ENCODE data around the gene CDYL.

Gene CDYL

DNA sequence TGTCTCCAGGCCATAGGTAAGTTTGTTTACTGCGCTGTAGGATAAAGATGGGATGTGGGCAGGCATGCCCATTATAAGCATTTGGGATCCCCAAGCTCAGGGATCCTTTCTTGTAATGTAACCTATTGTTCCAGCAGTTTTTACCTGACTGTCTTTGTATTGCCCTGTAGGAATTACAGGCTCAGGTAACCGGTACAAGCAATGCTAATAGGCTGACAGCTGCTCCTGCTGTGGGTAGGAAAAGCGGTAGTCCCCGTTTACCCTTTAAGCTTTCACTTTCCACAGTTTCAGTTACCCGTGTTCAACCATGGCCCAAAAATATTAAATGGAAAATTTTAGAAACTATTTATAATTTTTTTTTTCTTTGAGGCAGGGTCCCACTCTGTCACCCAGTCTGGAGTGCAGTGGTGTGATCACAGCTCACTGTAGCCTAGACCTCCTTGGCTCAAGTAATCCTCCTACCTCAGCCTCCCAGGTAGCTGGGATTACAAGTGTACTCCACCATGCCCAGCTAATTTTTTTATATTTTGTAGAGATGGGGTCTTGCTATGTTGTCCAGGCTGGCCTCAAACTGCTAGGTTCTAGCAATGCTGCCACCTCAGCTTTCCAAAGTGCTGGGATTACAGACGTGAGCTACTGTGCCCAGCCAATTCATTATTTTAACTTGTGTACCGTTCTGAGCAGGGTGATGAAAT, 108.6 kb downstream of the CDYL start:
- DNase-seq (ENCODE audit: low read depth in 2 of 2): no peak

DNA sequence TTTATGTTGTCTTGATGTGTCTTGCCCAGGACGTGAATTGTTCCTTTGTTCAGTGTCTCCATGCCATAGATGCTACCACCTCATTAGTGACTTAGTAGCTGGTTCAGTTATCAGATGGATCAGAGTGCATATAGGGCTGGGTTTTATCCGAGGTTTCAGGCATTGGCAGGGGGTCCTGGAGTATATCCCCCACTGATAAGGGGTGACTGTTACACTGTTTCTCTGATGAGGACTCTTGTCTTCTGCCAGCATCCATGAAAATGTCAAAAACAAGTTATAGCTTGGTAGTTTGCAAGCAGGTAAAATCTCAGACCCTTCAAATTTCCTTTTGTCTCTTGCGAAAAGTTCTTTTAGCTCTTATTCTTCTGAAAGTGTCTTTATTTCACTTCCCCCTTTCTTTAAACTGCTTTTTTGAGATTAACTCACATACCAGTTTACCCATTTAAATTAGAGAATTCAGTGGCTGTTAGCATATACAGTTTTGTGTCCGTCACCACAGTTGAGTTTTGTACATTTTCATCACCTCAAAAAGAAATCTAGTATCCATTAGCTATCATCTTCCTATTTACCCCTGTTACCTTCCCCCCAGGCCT, 109.2 kb downstream of the CDYL start:
- no peak for DNase-seq (ENCODE audit: low read depth in 2 of 2)

DNA sequence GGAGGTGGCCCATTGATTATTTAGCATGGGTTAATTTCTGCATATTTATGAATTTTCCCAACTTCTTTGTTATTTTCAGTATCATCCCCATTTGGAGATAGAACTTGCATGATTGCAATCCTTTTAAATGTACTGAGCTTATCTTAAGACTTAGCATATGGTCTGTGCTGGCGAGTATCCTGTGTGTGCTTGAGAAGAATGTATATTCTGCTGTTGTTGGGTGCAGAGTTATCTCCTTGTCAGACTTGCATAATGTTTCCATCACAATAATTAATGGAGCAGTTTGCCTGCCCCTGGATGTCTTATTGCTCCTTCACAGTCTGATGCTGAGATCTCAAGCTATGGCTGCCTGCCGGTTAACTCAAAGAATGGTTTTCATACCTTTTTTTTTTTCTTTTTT, 112.6 kb downstream of the CDYL start:
- no peak for DNase-seq (ENCODE audit: low read depth in 2 of 2)

DNA sequence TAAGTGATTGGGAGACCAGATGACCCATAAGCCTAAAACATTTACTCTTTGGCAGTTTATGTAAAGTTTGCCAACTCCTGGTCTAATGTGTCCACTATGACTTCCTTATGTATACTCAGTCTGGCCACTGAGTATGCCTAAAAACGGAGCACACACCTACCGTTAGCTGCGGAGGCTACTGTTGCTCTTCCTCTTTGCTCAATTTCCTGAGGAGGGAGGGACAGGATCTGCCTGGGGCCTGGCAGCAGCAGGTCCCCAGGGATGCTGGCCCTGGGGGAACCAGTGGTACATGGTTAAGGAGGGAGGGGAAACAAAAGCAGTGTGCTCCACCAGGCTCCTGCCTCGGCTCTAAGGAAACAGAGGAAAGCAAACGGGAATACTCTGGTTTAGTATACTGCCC, 113.5 kb downstream of the CDYL start:
- no peak for DNase-seq (ENCODE audit: low read depth in 2 of 2)

DNA sequence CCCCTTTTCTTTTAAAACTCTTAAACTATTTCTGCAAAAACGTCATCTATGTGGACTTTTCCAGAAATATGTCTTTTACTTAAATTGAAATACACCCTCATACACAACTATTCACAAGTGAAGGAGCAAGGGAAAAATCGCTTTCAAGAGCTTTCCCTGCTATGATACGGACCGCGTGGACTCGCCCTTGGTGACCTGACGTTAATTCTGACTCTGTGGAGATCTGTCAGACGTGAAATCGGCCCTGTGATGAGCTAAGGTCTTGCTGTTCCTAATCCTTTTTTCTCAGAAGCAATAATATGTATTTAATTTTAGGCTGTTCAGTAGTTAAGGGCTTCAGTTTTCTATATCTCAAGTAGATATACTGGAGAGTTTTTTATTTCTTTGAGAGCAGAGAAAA, 114.0 kb downstream of the CDYL start:
- no peak for DNase-seq (ENCODE audit: low read depth in 2 of 2)

DNA sequence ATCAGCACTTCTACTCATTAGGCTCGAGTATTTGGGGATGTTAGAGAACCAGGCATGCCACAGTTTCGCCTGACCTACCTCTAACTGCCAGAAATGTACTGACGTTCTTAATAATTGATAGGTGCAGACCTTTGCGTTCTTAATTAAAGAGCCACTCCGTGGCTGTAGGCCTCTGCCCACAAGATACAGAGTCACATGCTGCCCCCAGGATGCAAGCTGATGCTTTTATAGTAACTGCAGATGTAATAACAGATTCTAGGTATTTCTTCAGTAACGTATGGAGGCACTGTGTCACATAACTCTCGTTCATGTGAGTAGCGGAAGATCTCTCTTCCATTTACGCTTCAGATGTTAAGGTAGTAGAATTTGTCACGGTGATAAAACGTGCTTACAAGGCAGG, 114.4 kb downstream of the CDYL start:
- no peak for DNase-seq (ENCODE audit: low read depth in 2 of 2)

DNA sequence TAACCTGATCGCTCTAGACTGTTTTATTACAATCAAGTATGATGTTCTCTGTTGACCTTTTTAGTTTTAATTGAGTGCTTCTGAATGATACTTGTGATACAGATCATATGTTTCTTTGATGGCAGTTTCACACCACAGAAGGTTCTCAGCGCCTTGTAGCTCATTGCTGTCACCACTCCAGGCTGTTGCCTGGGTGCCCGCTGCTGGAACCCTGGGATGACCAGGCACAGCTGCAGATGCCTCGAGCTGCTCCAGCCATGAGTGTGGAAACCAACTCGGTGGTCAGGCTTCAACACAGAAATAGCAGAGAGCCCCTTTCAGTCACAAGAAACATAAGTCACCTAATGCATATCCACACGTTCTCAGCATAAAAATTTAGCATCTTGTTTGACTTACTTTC, 114.9 kb downstream of the CDYL start:
- DNase-seq (ENCODE audit: low read depth in 2 of 2): no peak

DNA sequence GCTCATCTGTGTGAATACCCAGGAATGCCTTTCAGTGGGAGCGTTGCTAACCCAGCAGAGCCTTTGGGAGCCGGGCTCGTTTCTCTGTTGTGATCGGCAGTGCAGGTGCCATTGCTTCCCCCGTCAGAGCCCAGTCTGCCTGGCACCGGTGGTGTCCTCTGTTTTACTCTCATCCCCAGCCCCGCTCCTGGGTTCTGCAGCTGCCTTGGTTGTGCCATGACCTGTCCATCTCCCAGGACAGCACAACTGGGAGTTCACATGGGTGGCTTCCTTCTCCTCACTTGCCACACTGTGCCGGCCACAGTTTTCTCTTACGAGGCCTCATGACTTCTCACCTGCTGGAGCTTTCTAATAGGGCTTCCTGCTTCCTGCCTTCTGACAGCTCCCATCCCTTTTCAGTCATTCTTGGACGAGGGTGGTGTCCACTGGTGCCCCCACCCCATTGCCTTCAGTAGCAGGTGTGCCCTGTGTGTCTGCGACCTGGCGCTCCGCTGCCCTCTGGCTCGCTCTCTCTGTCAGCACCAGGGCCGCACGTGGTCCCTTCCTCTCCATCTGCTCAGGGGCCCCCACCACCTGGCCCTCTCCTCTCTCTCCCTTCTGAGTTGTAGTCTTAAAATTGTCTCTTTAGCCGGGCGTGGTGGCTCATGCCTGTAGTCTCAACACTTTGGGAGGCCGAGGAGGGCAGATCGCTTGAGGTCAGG, 116.7 kb downstream of the CDYL start:
- DNase-seq (ENCODE audit: low read depth in 2 of 2): no peak

DNA sequence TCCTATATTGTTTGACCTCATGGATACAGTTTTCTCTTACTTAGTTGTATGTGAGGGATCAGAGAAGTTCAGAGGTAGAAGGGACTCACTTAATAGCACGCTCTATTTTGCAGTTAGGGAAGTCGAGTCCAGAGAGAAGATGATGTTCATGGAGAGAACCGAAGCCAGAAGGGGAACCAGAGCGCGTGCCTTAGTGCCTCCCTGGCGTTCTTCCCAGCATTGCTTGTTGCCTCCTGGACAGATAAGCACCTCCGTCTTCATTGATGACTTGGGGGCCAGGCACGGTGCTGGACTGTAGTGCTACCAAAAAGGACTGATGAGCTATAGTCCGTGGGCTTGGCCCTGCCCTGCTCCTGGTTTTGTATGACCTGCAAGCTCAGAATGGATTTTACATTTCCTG, 117.8 kb downstream of the CDYL start:
- no peak for DNase-seq (ENCODE audit: low read depth in 2 of 2)

DNA sequence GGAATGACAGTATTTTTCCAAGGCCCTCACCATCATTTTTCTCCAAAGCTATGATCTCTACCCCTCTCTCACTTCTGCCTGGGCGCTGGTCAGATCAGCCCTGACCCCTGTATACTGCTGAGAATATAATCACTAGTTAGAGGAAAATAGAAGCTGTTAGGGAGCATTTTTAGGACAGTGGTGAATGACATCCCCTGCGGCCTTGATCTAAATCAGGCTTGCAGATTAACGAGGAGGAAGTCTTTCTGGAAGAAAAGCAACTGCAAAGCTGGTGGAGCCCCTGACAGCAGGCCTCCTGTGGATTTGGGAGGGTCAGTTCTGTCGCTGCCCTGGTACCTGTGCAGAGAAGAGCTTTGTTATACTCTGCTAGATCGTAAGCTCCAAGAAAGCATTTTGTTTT, 119.8 kb downstream of the CDYL start:
- DNase-seq (ENCODE audit: low read depth in 2 of 2): no peak

DNA sequence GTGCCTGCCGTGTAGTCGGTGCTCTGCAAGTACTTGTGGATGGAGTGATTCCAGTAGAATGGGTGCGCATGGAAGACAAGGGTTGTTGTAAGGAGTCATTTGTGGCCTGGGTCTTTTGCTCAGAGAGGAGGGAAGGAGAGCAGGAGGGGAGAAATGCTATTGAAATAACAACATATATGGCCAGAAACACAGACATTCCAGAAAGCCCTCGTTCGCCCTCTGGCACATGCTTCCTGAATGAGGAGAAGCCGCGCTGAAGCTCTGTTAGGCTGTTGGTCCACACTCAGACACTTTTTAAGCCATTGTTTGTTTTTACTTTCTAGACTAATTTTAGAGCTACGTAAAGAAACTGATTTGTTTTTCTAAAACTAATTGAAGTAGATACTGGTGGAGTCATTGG, 120.2 kb downstream of the CDYL start:
- DNase-seq (ENCODE audit: low read depth in 2 of 2): no peak

DNA sequence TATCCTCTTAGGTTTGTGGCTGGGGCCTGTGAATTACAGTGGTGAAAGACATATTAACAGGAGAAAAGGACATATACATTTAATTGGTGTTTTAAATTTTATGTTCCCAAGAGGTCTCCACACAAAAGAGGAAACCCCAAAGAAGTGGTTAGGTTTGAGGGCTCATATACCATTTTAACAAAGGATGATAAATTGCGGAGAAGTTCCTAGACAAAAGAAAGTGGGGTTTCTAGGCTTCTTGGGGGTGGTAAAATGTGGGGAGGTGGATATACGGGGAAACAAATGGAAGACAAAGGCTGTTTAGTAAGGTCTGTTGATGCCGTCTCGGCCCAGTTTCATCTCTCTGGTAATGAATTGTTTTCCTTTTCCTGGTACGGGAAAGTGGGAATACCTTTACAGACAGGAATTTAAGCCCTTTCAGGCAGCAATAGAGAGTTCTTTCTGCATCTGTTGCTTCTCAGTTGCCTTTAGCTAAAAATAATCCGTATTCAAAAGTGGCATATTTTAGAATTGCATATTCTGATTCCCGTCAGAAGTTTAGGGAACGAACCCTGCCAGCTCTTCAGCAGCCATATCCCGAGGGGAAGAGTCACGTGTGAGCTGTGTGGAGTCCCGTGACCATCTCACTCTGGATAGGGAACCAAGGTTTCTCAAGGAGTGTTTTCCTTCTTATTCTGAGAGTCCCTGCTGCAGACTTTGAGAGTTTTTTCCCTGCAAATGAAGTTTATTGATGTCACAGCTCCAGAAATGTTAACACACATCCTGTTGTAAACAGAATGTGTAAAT, 123.2 kb downstream of the CDYL start:
- DNase-seq (ENCODE audit: low read depth in 2 of 2): no peak

DNA sequence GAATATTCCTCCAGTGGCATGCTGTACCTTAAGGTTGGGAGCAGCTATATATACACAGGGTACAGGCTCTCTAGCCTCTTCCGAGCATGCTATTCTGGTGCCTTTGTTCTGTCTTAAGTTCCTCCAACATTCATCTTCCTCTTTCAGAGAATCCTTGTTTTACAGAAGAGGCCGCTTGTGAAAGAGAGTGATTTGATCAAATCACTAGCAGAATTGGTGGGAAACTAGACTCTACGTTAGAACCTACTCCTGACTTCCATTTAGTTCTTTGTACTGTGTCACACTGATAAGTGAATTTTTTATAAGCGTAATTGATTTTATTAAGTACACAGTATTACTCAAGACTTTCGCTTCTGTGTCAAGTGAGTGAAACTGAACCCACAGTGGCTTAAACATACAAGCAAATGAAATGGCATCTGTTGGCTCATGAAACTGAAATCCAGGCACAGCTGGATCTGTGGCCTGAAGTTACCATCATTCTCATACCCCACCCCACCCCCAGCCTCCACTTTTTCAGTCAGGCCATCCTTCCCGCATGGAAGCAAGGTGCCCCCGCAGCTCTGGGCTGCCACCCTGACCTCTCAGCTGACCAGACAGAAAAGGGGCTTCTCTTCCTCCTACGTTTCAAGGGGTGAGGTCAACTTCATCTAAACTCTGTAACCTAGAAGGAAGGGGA, 125.3 kb downstream of the CDYL start:
- DNase-seq (ENCODE audit: low read depth in 2 of 2): no peak

DNA sequence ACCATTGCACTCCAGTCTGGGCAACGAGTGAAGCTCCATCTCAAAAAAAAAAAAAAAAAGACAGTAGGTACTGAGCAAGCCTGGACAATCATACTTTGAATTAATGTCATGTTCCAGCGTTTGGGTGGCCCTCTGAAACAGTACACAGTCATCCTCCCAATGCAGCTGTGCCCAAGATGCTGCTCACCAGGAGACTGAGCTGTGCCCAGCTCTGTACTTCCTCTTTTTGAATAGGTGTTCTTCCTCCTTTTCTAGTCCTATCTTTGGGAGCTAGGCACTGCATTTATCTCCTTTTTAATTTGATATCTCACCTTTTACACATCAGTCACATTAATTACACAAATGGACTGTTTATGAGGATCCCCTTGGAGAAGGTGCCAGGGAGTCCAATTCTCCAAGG, 126.2 kb downstream of the CDYL start:
- no peak for DNase-seq (ENCODE audit: low read depth in 2 of 2)

DNA sequence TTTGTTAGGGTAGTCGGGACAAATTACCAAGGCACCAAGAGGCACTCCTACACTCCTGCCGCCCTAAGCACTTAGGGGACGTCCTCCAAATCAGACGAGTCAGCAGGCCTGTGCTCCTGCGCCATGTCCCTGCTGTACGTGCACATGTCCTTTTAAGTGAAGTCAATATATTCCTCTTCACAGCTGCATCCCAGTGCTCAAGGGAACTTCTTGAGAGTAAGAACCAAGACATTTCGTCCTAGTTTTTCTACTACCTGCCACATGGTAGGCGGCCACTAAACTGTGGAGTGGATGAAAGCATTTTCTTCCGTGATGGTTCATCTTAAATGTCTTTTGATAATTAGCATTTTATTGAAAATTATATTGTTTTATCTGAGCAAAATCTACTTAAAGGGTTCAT, 126.9 kb downstream of the CDYL start:
- no peak for DNase-seq (ENCODE audit: low read depth in 2 of 2)

DNA sequence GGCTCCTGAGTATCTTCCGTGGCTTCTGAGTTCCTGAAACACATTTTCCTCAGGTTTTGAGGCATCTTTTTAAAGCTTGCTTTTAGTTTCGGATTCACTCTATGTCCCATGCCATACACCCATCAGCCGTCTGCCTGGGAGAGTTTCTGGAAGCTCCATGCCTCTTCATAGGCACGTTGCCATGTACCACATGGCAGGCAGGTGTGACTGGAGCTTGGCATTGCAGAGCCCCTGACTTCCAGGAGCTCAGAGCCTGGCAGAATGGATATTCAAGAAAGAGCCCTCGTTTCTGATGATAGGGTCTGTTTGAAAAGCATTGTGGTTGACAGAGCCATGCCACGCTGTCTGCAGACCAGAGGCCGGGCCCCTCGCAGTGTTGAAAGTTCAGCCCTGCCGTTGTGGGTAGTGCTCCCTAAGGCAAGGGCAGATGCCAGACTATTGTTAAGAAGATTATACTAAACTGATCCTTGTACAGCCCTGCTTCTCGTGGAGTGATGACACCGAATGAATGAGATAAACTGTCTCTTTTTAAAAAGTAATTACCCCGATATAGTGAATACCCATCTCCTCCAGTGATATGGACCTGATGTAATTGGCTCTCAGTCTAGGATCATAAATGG, 127.7 kb downstream of the CDYL start:
- DNase-seq (ENCODE audit: low read depth in 2 of 2): no peak

DNA sequence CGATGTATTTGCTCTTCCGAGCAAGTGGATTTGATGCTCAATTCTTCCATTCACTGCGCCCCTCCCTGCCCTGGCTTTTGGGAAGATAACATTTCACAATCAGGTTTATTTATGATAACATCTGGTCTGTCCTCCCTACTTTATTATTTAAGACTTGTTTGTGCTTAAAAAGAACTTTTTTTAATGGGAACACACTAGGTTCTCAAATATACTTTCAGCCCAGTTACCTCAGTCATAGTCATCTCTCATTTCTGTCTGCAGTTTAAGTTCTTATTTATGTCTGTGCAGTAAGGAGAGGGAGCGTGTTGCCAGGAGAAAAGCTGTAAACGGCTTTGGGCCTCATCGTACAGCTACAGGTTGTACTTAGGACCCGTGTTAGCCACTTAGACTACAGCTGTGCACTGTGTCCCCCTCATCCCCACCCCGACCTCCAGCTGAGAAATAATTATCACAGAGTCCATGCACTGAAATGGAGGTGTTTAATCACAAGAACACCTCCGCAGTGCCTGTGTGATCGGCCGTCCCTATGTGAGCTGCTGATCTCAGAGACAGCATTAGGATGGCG, 128.3 kb downstream of the CDYL start:
- DNase-seq (ENCODE audit: low read depth in 2 of 2): no peak

DNA sequence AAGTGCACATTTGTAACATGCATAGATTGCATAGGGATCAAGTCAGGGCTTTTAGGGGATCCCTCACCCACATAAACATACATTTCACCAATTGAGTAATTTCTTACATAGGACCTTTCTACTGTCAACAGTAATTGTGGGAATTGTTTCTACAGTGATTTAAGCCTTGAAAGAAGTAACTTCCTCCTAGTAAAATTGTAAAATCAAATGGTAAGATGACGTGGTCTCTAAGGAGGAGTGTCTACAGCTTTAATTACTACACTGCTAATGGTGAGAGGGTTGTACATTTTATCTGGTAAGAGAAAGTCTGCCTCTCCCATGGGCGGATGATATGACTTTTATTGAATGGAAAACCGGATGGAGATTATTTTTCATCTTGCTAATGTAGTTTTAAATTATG, 129.6 kb downstream of the CDYL start:
- no peak for DNase-seq (ENCODE audit: low read depth in 2 of 2)

DNA sequence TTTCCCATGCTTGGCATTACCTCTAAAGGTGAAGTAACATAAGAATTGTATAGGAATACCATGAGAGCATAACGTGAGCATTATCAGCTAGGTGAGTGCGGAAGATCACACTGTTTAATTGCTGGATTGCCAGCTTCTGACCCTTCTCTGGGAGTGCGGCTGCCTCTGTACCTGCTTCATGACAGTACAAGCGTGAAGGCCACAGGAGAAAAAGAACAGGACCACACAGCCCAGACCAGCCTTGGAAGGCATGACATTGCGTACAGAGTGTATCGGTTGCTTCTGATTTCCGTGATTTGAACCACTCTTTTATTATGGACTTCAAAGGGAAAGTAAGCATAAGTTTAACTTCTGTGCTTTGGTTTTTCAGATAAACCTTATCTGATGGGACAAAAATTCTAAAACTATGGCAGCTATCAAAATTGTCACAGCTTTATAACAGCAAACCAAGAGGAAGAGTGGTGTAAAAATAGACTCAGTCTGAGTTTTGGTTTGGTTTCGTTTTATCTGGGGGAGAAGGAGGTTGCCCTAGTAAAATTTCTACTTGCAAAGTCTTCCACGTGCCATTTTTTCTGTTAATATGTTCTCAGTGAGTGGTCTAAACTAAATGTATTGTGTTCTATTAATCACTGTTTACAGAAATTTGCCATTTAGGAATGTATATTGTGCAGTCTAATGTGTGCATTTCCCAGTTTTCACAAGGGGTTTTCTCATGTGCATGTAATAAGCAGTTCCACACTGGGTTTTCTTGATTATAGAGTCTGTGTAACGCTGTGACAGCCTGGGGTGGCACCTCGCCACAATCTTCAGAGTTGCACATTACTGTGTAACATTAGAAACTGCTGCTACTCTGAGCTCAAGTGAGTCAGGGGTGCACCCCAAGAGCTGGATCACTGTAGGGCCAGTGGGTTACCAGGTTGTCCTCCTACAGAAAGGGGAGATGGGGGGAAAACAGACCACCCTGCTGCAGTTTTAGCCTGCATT, 130.4 kb downstream of the CDYL start:
- DNase-seq (ENCODE audit: low read depth in 2 of 2): no peak

DNA sequence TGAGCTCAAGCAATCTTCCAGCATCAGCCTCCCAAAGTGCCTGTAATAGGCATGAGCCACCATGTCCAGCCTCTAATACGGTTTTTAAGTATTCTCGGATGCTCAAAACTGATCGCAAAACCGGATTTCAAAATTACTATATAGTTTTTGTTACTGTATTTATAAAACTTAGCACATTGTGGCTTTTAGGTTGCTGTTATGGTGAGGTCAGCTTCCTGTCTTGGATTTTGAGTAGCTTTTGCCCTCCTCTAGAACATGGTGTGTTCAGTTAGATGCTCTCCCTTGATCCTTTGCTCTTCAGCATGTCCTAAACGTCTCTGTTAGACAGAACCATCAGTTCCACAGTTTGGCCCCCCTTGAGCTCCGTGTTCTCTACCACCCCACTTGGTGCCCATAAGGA, 131.4 kb downstream of the CDYL start:
- no peak for DNase-seq (ENCODE audit: low read depth in 2 of 2)
